ENCODE data around the gene BEND7.
"Not testable (repeated sequence)": the region's sequence is repeated elsewhere in the genome, so short reads cannot be mapped to it uniquely, and the experiment has no call there.

The BEND7 gene

GRCh38 chr10:13427943-13428342, 100.9 kb downstream of the BEND7 start:
- in situ Hi-C loops (cut with HindIII; ENCODE audit: low sequenced_read_pairs): not testable (repeated sequence)

GRCh38 chr10:13425397-13425796, 103.4 kb downstream of the BEND7 start:
- in situ Hi-C loops (cut with HindIII; ENCODE audit: low sequenced_read_pairs): no loop called here

- in situ Hi-C loops (cut with HindIII; ENCODE audit: low sequenced_read_pairs): no loop called here
Observed at GRCh38 chr10:13422800-13423199, 106.0 kb downstream of the BEND7 start.

DNA sequence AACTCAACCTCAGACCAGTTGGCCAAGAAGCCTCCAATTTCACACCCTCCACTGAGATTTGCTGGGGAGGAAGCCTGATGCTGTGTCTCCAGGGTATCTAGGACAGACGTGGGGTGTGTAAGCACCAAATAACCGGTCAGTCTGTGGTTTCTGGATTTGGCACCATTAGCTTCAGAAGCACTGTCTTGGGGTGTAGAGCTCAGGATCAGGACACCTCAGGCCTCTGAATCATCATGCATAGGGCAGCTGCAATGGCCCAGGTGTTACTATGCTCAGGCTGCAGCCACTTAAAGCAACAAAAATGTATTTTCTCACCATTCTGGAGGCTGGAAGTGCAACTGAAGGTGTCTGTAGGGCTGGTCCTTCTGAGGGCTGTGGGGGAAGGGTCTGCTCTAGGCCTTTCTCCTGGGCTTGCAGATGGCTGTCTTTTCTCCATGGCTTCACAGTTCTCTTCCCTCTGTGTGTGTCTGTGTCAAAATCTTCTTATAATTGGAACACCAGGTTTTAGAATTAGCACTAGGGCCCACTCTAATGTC, 107.4 kb downstream of the BEND7 start:
- in situ Hi-C loops (cut with HindIII; ENCODE audit: low sequenced_read_pairs): no loop called here

- in situ Hi-C loops (cut with HindIII; ENCODE audit: low sequenced_read_pairs): no loop called here
Observed at GRCh38 chr10:13420532-13421307, 108.1 kb downstream of the BEND7 start.

GRCh38 chr10:13417459-13418126, 111.2 kb downstream of the BEND7 start:
- in situ Hi-C loops (cut with HindIII; ENCODE audit: low sequenced_read_pairs): no loop called here

GRCh38 chr10:13416760-13417159, 112.1 kb downstream of the BEND7 start:
- in situ Hi-C loops (cut with HindIII; ENCODE audit: low sequenced_read_pairs): no loop called here

- in situ Hi-C loops (cut with HindIII; ENCODE audit: low sequenced_read_pairs): no loop called here
Observed at GRCh38 chr10:13414855-13415254, 114.0 kb downstream of the BEND7 start.

GRCh38 chr10:13414137-13414536, 114.7 kb downstream of the BEND7 start:
- in situ Hi-C loops (cut with HindIII; ENCODE audit: low sequenced_read_pairs): no loop called here

GRCh38 chr10:13412894-13413293, 115.9 kb downstream of the BEND7 start:
- in situ Hi-C loops (cut with HindIII; ENCODE audit: low sequenced_read_pairs): no loop called here

DNA sequence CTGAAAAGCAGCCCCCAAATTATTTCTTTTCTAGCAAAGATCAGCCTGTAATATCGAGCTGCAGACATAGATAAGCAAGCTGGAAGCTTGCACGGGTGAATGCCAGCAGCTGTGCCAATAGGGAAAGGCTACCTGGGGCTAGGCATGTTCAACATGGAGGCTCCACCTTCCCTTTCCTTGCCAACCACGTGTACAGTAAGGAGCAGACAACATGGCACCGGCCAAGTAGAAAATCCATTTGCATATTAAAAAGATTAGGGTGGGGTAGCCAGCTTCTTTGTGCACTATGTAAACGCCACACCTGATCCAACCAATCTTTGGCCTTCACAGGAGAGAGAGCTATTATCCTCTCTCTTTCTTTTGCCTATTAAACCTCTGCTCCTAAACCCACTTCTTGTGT, 124.0 kb downstream of the BEND7 start:
- in situ Hi-C loops (cut with HindIII; ENCODE audit: low sequenced_read_pairs): no loop called here

- in situ Hi-C loops (cut with HindIII; ENCODE audit: low sequenced_read_pairs): no loop called here
Observed at GRCh38 chr10:13404305-13404759, 124.5 kb downstream of the BEND7 start.

DNA sequence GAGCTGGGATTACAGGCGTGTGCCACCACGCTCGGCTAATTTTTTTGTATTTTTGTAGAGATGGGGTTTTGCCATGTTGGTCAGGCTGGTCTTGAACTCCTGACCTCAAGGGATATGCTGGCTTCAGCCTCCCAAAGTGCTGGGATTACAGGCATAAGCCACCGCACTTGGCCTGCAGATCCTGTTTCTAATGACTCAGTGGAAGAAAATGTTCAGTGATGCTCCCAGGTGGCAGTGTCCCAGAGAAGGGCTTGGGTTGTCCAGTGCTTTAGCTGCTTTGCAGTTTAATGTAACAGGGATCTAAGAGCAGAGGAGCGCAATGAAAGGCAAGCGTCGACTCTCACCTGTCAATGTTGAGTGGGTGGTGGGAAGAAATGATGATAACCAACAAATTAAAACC, 125.4 kb downstream of the BEND7 start:
- in situ Hi-C loops (cut with HindIII; ENCODE audit: low sequenced_read_pairs): not testable (repeated sequence)

DNA sequence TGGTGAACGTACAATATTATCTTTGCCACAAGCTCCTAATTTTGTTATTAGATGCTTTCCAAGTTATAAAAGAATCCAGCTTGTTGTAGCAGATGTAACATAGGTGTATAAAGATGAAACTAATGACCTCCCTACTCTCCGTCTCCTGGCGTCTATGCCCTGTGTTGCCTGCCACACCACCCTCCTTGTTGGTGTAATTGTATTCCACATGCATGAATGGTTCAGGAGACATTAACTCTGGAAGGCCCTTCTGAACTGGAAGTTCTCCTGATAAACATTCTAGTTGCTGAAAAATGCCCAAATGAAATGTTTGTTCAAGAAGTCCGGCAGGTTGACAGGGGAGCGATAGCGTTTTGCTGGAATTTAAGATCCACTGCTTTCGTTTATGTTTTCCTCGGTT, 126.8 kb downstream of the BEND7 start:
- in situ Hi-C loops (cut with HindIII; ENCODE audit: low sequenced_read_pairs): no loop called here

GRCh38 chr10:13401142-13401541, 127.7 kb downstream of the BEND7 start:
- in situ Hi-C loops (cut with HindIII; ENCODE audit: low sequenced_read_pairs): no loop called here

- in situ Hi-C loops (cut with HindIII; ENCODE audit: low sequenced_read_pairs): no loop called here
Observed at GRCh38 chr10:13400196-13400965, 128.4 kb downstream of the BEND7 start.

- in situ Hi-C loops (cut with HindIII; ENCODE audit: low sequenced_read_pairs): no loop called here
Observed at GRCh38 chr10:13399752-13400151, 129.1 kb downstream of the BEND7 start.

DNA sequence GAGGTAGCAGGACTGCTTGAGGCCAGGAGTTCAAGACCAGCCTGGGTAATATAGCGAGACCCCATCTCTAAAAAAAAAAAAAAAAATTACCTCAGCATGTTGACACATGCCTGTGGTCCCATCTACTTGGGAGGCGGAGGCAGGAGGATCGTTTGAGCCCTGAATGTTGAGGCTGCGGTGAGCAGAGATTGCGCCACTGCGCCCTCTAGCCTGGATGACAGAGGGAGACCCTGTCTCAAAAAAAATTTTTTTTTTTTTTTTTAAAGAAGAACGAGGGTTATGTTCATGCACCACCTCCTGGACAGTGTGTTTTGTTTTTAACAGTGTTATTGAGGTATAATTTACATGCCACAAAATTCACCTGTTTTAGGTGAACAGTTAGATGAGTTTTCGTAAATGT, 129.6 kb downstream of the BEND7 start:
- in situ Hi-C loops (cut with HindIII; ENCODE audit: low sequenced_read_pairs): no loop called here

DNA sequence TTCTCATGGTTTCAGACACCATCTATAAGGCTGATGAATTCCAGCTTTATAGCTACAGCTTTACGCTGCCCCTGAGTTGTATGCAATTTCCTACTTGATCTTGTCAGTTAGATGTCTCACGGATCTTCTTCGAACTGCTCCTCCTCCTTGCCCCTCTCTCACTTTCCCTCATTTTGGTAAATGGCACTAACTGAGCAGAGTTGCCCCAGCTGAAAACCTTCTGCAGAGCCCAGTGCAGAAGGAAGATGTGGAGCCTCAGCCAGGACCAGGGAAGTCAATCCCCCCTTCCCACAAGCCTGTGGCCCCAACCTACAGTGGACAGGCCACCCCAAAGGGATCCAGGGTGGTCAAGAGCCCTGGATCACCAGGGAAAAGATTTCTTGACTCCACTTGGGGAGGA, 131.8 kb downstream of the BEND7 start:
- in situ Hi-C loops (cut with HindIII; ENCODE audit: low sequenced_read_pairs): no loop called here

- in situ Hi-C loops (cut with HindIII; ENCODE audit: low sequenced_read_pairs): no loop called here
Observed at GRCh38 chr10:13396369-13396768, 132.4 kb downstream of the BEND7 start.

GRCh38 chr10:13395540-13395939, 133.3 kb downstream of the BEND7 start:
- in situ Hi-C loops (cut with HindIII; ENCODE audit: low sequenced_read_pairs): no loop called here
